ENCODE results near the gene MPPED2.

GRCh38 chr11:30504468-30504867 lies 81.7 kb downstream of the MPPED2 start:
- no peak for TF ChIP-seq CTCF (IDR thresholded peaks at IDR 0.05)
- TF ChIP-seq POLR2A (IDR thresholded peaks at IDR 0.05): no peak
